Stimulated activated naive CD4-positive, alpha-beta T cell (primary cell): ENCODE results near the gene YWHAB.
"Not testable (repeated sequence)": the region's sequence is repeated elsewhere in the genome, so short reads cannot be mapped to it uniquely, and the experiment has no call there.

ENCODE experiments used
- DNase-seq, 6 experiments: peaks; one replicate each; lab custom pipeline; 2025; lab: John Stamatoyannopoulos, UW

YWHAB gene

GRCh38 chr20:44885392-44886265 lies at the start of gene YWHAB:
Gene YWHAB, plus strand, starts transcription at chr20:44885705. Its CDS starts 15,829 bp downstream, at chr20:44901534.
- DNase-seq: peak; percentile 91 to 95 (median 94)

DNA sequence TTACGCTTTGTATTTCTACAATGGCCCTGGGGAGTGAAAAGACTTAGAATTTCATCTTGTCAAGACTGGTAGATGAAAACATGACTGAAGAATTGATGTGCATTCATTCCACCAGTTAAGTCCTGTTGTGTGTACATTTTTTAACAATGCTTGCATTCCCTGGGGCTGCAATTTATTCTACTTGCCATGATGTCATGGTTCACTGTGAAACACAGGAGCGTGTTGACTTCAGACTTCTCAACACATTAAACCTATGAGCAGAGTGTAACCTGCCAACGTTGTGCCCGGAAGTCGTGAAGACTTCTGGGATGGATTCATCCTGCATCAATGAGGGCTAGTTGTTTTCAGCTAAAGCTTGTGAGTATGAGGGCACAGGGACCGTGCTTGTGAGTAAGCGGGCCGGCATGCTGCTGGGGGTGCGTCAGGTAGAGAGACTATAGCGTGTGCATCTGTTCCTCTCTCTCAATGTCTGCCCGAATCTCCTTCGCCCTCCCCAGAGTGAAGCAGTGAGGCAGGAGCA lies 48.8 kb upstream of the YWHAB start:
- no peak for DNase-seq

GRCh38 chr20:44837946-44838345 lies 47.6 kb upstream of the YWHAB start:
- DNase-seq: no peak

- no peak for DNase-seq
Observed at GRCh38 chr20:44838521-44838920, 47.0 kb upstream of the YWHAB start.

DNA sequence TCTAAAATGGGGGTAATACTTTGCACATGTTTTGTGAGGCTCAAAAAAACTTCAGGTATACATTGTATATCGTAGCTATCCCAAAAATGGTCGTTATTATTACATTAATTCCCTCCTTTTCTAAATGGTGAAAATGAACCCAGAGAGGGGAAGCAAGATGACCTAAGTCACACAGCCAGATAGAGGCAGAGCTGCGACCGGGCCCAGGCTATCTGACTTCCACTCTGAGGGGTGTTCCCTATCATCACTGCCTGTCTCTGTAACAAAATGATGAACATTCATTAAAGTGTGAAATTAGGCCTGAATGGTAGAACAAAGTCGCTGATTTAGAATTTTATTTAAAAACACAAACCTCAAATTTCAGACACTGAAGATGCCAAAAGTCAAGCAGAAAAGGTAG lies 46.0 kb upstream of the YWHAB start:
- no peak for DNase-seq

DNA sequence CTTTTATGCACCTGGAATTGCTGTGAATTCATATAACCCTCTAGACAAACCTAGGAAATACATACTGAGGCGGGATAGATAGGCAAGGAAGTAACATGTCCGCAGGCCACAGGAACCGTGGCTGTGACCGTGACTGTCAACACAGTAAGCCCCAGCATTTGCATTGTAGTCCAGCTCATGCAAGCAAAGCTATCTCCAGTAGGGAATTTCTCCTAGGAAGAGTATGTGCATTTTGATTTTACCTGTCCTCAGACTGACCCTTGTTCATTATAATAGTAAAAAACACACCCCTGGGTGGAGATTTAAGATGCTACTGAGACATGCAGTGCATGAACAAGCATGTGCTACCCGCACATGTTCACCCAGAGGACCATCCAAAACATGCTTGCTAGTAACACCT lies 44.7 kb upstream of the YWHAB start:
- DNase-seq: no peak

DNA sequence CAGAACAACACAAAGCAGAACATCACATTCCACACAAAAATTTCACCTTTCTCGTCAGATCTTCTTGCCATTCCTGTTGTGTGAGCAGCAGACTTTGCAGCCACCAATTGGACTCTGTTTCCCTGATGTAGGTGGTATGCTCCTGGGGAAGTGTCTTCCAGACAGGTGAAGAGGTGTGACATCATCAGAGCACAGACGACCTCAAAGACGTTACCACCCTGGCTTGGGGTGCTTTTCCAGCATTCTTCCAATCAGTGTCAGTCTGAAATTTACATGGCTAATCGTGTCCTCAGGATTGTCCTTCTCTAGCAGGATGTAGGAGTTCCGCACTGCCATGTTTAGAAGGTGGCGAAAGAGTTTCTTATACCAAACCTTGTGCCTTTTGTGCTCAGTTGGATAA lies 43.5 kb upstream of the YWHAB start:
- DNase-seq: no peak

- no peak for DNase-seq
Observed at GRCh38 chr20:44843876-44844275, 41.6 kb upstream of the YWHAB start.

GRCh38 chr20:44848254-44849015 lies 37.1 kb upstream of the YWHAB start:
- no peak for DNase-seq

DNA sequence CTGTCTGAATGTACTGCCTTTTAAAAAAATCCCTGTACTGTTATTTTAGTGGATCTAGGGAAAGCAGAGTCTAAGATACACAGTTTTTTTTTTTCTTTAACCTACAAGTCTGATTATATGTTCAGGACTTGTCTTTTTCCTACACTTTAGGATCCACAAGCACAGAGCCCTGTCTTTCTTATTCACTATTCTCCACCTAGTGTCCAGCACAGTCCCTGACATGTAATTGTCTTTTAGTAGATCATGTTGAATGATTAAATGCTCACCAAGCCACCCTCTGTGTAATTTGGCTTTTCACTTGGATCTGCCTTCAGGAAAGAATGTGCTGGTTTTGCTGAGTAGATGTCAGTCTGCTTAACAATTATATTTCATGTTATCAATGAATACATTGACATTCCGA lies 35.8 kb upstream of the YWHAB start:
- no peak for DNase-seq

GRCh38 chr20:44850272-44850671 lies 35.2 kb upstream of the YWHAB start:
- DNase-seq: no peak

DNA sequence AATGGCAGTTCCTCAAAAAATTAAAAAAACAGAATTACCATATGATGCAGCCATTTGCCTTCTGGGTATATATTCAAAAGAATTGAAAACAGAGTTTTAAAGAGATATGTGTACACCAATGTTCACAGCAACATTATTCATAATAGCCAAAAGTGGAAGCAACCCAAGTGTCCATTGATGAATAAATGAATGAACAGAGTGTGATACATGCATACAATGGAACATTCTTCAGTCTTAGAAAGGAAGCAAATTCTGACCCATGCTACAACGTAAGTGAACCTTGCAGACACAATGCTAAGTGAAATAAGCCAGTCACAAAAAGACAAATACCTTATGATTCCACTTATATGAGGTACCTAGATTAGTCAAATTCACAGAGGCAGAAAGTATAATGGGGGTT lies 34.7 kb upstream of the YWHAB start:
- DNase-seq: no peak

DNA sequence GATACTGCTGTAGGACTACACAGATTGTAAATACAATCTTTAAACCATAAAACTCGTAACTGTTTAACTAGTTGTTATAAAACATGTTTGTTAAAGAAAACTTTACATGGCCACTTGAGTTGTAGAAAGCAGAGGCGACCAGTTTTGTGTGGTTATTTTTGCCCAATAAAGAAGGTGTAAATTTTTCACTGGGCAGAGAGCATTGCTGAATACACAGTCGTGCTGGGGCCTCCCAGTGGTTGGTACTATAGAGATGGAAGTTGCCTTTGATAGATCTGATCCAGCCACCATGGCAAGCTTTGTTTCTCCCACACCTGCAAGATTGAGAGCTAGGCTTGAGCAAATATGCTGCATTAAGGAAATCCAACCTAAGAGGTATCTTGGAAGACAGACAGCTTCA lies 34.0 kb upstream of the YWHAB start:
- DNase-seq: no peak

GRCh38 chr20:44856442-44856841 lies 29.1 kb upstream of the YWHAB start:
- DNase-seq: no peak

GRCh38 chr20:44856856-44857448 lies 28.6 kb upstream of the YWHAB start:
- DNase-seq: no peak

DNA sequence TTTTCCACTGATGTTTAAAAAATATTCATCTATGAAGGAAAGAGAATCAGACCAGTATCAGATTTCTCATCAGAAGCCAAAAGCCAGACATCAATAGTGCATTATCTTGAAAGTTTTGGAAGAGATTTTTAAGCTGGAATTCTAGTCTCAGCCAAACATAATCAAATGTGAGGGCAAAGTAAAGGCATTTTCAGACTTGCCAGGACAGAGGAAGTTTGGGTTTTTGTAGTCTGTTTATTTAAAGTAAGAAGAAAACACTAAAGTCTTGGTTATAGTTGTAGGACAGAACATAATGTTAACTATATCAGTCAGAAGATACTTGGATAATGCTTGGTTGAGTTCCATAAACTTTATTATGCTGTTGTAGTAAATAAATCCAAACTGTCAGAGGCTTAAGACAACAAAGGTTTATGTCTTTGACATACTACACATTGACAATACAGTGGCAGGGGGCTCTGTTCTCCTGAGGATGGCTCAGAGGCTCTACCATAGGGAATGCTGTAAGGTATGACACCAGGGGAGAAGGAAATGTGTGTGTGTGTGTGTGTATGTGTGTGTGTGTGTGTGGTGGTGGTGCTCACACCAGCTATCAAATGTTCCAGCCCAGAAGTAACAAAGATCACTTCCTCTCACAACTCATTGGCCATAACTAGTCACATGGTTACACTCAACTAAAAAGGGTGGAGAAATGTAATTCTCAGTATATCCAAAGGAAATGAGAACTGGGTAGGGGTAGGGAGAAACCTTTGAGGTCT lies 26.7 kb upstream of the YWHAB start:
- no peak for DNase-seq

DNA sequence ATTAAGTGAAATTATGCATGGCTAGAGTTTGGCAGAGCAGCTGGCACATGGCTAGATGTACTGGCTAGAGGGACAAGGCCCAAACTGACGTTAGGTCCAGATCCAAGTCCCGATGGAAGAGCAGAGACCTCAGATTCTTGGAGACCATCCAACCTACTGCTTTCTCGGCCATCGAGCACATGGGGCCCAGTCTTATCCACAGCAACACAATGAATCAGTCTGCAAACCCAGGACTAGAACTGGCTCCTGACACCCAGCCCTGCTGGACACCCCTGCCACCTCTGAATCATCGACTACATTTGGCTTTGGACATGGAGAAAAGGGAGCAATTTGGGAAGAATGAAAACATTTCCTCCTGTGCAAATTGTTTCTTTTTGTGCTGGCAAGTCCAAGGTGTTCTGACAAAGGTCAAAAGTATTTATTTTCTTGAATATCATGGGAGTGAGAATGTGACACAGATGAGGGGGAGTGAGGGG lies 23.9 kb upstream of the YWHAB start:
- no peak for DNase-seq

DNA sequence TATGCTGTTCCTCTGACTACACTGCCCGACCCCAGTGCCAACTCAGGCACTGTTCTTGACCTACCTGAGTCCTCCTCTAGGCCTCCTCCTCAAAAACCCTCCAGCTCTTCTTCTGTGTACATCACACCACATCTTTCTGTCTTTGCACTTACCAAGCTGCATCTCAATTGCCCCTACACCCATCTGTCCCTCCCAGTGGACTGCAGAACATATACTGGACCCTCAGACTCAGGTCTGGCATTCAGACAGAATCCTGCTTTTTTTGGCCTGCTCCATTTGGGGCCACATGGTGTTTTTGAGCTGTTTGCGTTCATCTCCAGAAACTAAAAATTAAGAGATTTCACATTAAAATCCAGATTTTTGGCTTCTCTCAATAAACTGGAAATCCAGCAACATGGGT lies 23.2 kb upstream of the YWHAB start:
- no peak for DNase-seq

- DNase-seq: not testable (repeated sequence)
Observed at GRCh38 chr20:44863365-44864084, 22.0 kb upstream of the YWHAB start.

- DNase-seq: not testable (repeated sequence)
Observed at GRCh38 chr20:44864493-44864892, 21.0 kb upstream of the YWHAB start.

GRCh38 chr20:44866703-44867335 lies 18.7 kb upstream of the YWHAB start:
- DNase-seq: no peak
